Measurements from ENCODE around the gene KIF1A. TPM values are rescaled to one million over a fixed set of nuclear protein-coding genes. Genes with fewer than 3 reads are reported as not detected.
"Not testable (repeated sequence)": the region's sequence is repeated elsewhere in the genome, so short reads cannot be mapped to it uniquely, and the experiment has no call there.

KIF1A gene
- total RNA-seq, 1 donor from 2014 or later, result 52.2 TPM

DNA sequence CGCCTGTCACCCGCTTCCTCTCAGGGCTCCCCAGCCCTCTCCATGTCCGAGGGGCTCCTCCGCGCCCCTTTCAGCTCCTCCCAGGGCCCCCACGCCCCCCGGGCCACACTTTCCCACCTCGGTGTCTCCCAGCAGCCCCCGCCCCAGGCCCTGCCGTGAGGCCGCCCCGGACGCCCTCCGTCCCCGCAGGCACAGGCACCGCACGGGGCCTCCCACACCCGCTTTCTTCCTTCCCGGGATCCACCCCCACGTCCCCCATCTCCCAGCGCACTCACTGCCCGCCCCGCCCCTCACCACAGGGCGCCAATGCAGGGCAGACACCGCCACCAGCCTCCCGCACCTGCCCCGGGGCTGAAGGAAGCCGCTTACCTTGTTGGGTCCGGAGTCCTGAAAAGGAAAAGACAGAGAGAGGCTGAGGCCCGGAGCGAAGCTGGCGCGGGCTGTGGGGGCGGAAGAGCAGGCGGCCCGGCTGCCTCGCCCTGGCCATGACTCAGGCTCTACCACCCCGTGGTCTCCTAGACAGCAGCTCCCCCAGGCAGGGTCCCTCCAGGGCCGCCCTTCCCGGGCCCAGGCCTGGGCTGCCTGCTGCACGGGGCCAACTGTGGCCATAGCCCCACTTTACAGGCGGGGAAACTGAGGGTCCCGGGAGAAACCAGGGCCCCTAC, 37.7 kb downstream of the KIF1A start:
- peaks cover 2% of the 10 kb centered on the region for H3K27me3 Mint-ChIP-seq (ENCODE audit: unreplicated experiment)
- H3K4me3 Mint-ChIP-seq (ENCODE audit: unreplicated experiment), result no peak overlapping the region
- H3K9me3 Mint-ChIP-seq (ENCODE audit: unreplicated experiment), result no peaks in the 10 kb centered on the region

DNA sequence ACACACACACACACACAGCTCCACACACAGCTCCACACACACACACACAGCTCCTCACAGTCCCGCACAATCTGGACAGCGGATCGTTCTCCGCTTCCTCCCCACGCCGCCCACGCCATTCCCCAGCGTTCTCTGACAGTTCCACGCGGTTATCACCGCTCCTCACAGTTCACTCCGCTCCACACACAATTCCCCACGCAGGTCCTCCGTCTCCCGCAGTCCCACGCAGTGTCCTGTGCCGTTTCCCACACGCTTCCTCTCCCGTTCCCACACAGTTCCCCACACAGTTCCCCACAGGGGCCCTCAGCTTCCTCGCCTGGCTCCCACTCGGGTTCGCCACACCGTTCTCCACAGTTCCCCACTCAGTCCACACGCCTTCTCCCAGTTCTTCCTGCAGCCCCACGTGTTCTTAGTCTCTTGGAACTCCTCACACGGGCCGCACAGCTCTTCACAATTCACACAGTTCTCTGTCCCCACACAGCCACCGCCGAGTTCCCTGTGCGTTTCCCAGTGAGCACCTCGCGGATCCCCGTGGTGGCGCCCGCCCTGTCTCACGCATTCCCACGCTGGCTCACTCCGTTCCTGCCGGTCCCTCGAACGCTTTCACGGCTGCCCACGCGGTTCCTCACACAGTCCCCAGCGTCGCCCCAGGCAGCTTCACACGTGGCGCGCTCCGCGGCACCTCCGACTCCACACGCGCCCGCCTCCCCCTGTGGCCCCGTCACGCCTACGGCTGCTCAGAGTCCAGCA, 38.4 kb downstream of the KIF1A start:
- H3K27ac Mint-ChIP-seq (ENCODE audit: unreplicated experiment), result no peak overlapping the region
- no peaks in the 10 kb centered on the region for H3K9me3 Mint-ChIP-seq (ENCODE audit: unreplicated experiment)

More for the DNA sequence above, 37.7 kb downstream of the KIF1A start:
- DNase-seq (ENCODE audit: low spot score), result no peak
- H3K4me1 Mint-ChIP-seq (ENCODE audit: unreplicated experiment), result no peaks in the 10 kb centered on the region
- no peak overlapping the region for H3K27ac Mint-ChIP-seq (ENCODE audit: unreplicated experiment)
- TF ChIP-seq, protein P1, sequence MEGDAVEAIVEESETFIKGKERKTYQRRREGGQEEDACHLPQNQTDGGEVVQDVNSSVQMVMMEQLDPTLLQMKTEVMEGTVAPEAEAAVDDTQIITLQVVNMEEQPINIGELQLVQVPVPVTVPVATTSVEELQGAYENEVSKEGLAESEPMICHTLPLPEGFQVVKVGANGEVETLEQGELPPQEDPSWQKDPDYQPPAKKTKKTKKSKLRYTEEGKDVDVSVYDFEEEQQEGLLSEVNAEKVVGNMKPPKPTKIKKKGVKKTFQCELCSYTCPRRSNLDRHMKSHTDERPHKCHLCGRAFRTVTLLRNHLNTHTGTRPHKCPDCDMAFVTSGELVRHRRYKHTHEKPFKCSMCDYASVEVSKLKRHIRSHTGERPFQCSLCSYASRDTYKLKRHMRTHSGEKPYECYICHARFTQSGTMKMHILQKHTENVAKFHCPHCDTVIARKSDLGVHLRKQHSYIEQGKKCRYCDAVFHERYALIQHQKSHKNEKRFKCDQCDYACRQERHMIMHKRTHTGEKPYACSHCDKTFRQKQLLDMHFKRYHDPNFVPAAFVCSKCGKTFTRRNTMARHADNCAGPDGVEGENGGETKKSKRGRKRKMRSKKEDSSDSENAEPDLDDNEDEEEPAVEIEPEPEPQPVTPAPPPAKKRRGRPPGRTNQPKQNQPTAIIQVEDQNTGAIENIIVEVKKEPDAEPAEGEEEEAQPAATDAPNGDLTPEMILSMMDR (IDR thresholded peaks at IDR 0.05; ENCODE audit: unreplicated experiment), result no peak
- H3K36me3 Mint-ChIP-seq (ENCODE audit: low read depth, unreplicated experiment), result no peaks in the 10 kb centered on the region

DNA sequence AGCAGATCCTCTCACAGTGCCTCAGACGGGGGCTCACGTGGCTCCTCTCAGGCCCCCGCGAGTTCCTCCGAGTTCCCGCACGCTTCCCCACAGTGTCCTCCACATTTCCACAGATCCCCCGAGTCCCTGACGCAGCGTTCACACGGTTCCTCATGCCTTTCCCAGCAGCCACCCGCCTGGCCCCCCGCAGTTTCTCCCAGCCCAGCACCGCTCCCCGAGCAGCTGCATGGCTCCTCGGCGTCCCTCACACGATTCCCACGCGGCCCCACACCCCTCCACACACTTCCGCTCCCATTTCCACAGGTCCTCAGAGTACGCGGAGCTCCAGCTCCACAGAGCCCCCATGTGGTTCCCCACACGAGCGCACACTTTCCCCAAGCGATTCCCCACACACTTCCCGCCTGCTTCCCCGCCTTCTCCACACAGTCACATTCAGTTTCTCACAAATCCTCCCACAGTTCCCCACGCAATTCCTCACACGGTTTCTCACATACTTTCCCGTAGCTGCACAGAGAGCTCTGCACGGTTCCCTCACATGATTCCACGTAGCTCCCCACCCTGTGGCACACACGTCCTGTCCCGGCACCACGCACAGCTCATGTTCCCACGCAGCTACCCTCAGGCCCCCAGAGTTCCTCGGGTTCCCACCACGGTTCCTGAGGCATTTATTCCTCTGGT, 39.9 kb downstream of the KIF1A start:
- H3K27ac Mint-ChIP-seq (ENCODE audit: unreplicated experiment), result no peak overlapping the region
- no peaks in the 10 kb centered on the region for H3K9me3 Mint-ChIP-seq (ENCODE audit: unreplicated experiment)
- H3K4me1 Mint-ChIP-seq (ENCODE audit: unreplicated experiment), result no peaks in the 10 kb centered on the region
- TF ChIP-seq, protein P1 (IDR thresholded peaks at IDR 0.05; ENCODE audit: unreplicated experiment), result no peak
- no peak overlapping the region for H3K4me3 Mint-ChIP-seq (ENCODE audit: unreplicated experiment)
- no peak for DNase-seq (ENCODE audit: low spot score)
- no peaks in the 10 kb centered on the region for H3K36me3 Mint-ChIP-seq (ENCODE audit: low read depth, unreplicated experiment)
- H3K27me3 Mint-ChIP-seq (ENCODE audit: unreplicated experiment), result peaks cover 2% of the 10 kb centered on the region

More for the DNA sequence above, 38.4 kb downstream of the KIF1A start:
- H3K4me3 Mint-ChIP-seq (ENCODE audit: unreplicated experiment), result no peak overlapping the region
- TF ChIP-seq, protein P1 (IDR thresholded peaks at IDR 0.05; ENCODE audit: unreplicated experiment), result no peak
- H3K27me3 Mint-ChIP-seq (ENCODE audit: unreplicated experiment), result peaks cover 2% of the 10 kb centered on the region
- no peak for DNase-seq (ENCODE audit: low spot score)
- no peaks in the 10 kb centered on the region for H3K36me3 Mint-ChIP-seq (ENCODE audit: low read depth, unreplicated experiment)
- no peaks in the 10 kb centered on the region for H3K4me1 Mint-ChIP-seq (ENCODE audit: unreplicated experiment)

GRCh38 chr2:240779250-240779832, 40.7 kb downstream of the KIF1A start:
- H3K9me3 Mint-ChIP-seq (ENCODE audit: unreplicated experiment); H3K4me3 Mint-ChIP-seq (ENCODE audit: unreplicated experiment); DNase-seq (ENCODE audit: low spot score); H3K27ac Mint-ChIP-seq (ENCODE audit: unreplicated experiment); H3K27me3 Mint-ChIP-seq (ENCODE audit: unreplicated experiment); H3K36me3 Mint-ChIP-seq (ENCODE audit: low read depth, unreplicated experiment); H3K4me1 Mint-ChIP-seq (ENCODE audit: unreplicated experiment): not testable (repeated sequence)

DNA sequence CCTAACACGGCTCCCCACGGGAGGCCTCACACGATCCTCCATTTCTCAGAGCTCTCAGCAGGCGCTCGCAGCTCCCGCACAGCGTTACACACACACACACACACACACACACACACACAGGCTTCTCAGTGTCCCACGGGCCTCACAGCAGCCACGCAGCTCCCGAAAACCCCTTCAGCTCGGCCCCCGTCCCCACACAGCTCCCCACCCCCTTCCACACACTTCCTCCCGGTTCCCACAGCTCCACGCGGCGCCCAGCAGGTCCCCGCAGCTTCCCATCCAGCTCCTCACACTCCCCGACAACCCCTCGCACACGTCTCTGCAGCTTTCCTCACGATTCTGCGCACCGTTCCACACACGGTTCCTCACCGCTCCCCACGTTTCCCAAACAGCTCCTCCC, 41.6 kb downstream of the KIF1A start:
- H3K27ac Mint-ChIP-seq (ENCODE audit: unreplicated experiment), result no peak overlapping the region
- H3K36me3 Mint-ChIP-seq (ENCODE audit: low read depth, unreplicated experiment), result peaks cover 4% of the 10 kb centered on the region
- DNase-seq (ENCODE audit: low spot score), result no peak
- peaks cover 1% of the 10 kb centered on the region for H3K27me3 Mint-ChIP-seq (ENCODE audit: unreplicated experiment)
- H3K4me3 Mint-ChIP-seq (ENCODE audit: unreplicated experiment), result no peak overlapping the region
- no peaks in the 10 kb centered on the region for H3K9me3 Mint-ChIP-seq (ENCODE audit: unreplicated experiment)
- no peaks in the 10 kb centered on the region for H3K4me1 Mint-ChIP-seq (ENCODE audit: unreplicated experiment)
- TF ChIP-seq, protein P1 (IDR thresholded peaks at IDR 0.05; ENCODE audit: unreplicated experiment), result no peak

Measured in endothelial cell (in vitro differentiated cells).